Iris pigment epithelial cell (primary cell): ENCODE measurements around the gene CD1D.
"Not testable (repeated sequence)": the region's sequence is repeated elsewhere in the genome, so short reads cannot be mapped to it uniquely, and the experiment has no call there.

Source experiments
- DNase-seq: peaks from one replicate; pipeline ENCODE4 v3.0.0-alpha.2; 2011; ENCODE audit warnings: low read depth

Gene CD1D

GRCh38 chr1:158180741-158181576, at the start of gene CD1D:
TSS of gene CD1D (plus strand) at chr1:158180895. CDS start at chr1:158181102, 207 bp downstream.
- peak; percentile 50 for DNase-seq

- DNase-seq = no peak
Observed at GRCh38 chr1:158131217-158131616, 49.5 kb upstream of the CD1D start.

GRCh38 chr1:158140764-158141192, 39.9 kb upstream of the CD1D start:
- DNase-seq = no peak

- peak; percentile 31 for DNase-seq
Observed at GRCh38 chr1:158145173-158145719, 35.4 kb upstream of the CD1D start.

- peak; percentile 67 for DNase-seq
Observed at GRCh38 chr1:158146165-158146564, 34.5 kb upstream of the CD1D start.

GRCh38 chr1:158146739-158147138, 34.0 kb upstream of the CD1D start:
- no peak for DNase-seq

- no peak for DNase-seq
Observed at GRCh38 chr1:158147401-158147800, 33.3 kb upstream of the CD1D start.

GRCh38 chr1:158147869-158148268, 32.8 kb upstream of the CD1D start:
- DNase-seq = no peak

- DNase-seq = no peak
Observed at GRCh38 chr1:158148468-158148867, 32.2 kb upstream of the CD1D start.

- no peak for DNase-seq
Observed at GRCh38 chr1:158149175-158149574, 31.5 kb upstream of the CD1D start.

- DNase-seq = peak; percentile 97
Observed at GRCh38 chr1:158149577-158150269, 31.0 kb upstream of the CD1D start.

- no peak for DNase-seq
Observed at GRCh38 chr1:158150523-158150922, 30.2 kb upstream of the CD1D start.

- peak; percentile 29 for DNase-seq
Observed at GRCh38 chr1:158153179-158153578, 27.5 kb upstream of the CD1D start.

GRCh38 chr1:158153746-158154444, 26.8 kb upstream of the CD1D start:
- no peak for DNase-seq

GRCh38 chr1:158154501-158154900, 26.2 kb upstream of the CD1D start:
- DNase-seq = no peak

- DNase-seq = no peak
Observed at GRCh38 chr1:158155673-158156072, 25.0 kb upstream of the CD1D start.

- DNase-seq = no peak
Observed at GRCh38 chr1:158159597-158159996, 21.1 kb upstream of the CD1D start.

GRCh38 chr1:158161446-158161845, 19.2 kb upstream of the CD1D start:
- DNase-seq = no peak

GRCh38 chr1:158163000-158163947, 17.4 kb upstream of the CD1D start:
- no peak for DNase-seq

- peak; percentile 23 for DNase-seq
Observed at GRCh38 chr1:158169105-158169504, 11.6 kb upstream of the CD1D start.

GRCh38 chr1:158175915-158176314, 4.8 kb upstream of the CD1D start:
- DNase-seq = not testable (repeated sequence)
